ENCODE measurements around the gene PCCA. TPM values are rescaled to one million over a fixed set of nuclear protein-coding genes. Genes with fewer than 3 reads are reported as not detected.

PCCA gene
- total and polyA plus RNA-seq, 2 donors from 2014 or later, result 86.2 to 222 TPM

DNA sequence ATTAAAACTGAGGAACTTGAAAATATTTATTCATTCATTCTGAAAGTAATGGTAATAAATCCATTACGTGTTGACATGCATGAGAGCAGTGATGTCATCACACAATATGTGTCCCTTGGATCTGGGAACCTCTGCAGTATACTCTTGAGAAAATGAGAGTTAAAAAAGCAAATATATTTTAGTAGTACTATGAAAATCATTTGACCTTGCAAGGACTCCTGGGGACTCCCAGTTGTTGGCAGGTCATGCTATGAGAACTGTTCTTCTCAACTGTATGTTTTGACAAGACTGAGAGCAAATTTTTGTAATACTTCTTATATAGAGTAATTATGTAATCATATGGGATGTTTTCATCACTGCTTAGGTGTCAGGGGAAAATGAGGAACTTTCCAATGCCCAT, 249.4 kb downstream of the PCCA start:
- Histone ChIP-seq H3K27me3 (ENCODE audit: control insufficient read depth, insufficient read depth, low read length) (no peaks in the 10 kb centered on the region), H3K4me1 (ENCODE audit: control insufficient read depth in 2 of 3, insufficient read depth in 2 of 3, low read depth in 1 of 3, low read length in 3 of 3) (no peaks in the 10 kb centered on the region), H3K9me3 (ENCODE audit: control insufficient read depth in 2 of 3, insufficient read depth in 1 of 3, low read length in 3 of 3) (no peaks in the 10 kb centered on the region), H3K27ac (ENCODE audit: low read depth in 2 of 2, low read length in 2 of 2) (no peak overlapping the region), H3K36me3 (ENCODE audit: control insufficient read depth in 2 of 3, insufficient read depth in 3 of 3, low read length in 3 of 3) (peaks cover 0 to 9% (median 0%) of the 10 kb centered on the region in 3 donors), H3K4me3 (ENCODE audit: low read length in 3 of 3) (no peak overlapping the region), H3K9ac (ENCODE audit: low read length in 3 of 3) (no peak overlapping the region)
- no peak for DNase-seq
- no peak for FAIRE-seq
- intact Hi-C loops (cut with DNase I), result no loop called here
- TF ChIP-seq, protein P1, sequence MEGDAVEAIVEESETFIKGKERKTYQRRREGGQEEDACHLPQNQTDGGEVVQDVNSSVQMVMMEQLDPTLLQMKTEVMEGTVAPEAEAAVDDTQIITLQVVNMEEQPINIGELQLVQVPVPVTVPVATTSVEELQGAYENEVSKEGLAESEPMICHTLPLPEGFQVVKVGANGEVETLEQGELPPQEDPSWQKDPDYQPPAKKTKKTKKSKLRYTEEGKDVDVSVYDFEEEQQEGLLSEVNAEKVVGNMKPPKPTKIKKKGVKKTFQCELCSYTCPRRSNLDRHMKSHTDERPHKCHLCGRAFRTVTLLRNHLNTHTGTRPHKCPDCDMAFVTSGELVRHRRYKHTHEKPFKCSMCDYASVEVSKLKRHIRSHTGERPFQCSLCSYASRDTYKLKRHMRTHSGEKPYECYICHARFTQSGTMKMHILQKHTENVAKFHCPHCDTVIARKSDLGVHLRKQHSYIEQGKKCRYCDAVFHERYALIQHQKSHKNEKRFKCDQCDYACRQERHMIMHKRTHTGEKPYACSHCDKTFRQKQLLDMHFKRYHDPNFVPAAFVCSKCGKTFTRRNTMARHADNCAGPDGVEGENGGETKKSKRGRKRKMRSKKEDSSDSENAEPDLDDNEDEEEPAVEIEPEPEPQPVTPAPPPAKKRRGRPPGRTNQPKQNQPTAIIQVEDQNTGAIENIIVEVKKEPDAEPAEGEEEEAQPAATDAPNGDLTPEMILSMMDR (IDR thresholded peaks at IDR 0.05; ENCODE audit: borderline replicate concordance, extremely low read depth, insufficient read depth), result no peak

DNA sequence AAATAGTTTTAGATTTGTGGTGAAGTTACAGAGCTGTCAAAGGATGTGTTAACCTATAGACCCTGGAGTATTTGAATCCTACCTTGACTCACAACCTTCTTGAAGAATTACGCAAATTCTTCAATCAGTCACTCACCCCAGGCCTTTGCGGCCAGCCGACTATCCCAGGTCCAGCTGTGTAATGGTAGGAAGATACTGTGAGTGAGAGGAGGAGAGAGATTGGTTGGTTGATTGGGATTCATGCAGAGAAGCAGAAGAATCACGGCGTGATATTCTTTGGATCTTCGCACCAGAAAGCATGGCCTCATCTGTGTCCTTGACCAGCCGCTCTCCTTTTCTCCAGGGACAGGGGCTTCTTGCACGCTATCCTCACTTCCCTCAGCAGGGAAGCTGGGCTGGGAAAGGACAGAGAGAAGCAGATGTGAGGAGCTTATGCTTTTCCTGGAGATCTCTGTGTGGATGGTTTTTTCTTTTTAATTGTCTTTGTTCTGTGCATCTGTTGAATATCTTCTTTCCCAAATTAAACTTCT, 250.6 kb downstream of the PCCA start:
- Histone ChIP-seq H3K9me3 (ENCODE audit: control insufficient read depth in 2 of 3, insufficient read depth in 1 of 3, low read length in 3 of 3) (no peaks in the 10 kb centered on the region), H3K27me3 (ENCODE audit: control insufficient read depth, insufficient read depth, low read length) (no peaks in the 10 kb centered on the region), H3K36me3 (ENCODE audit: control insufficient read depth in 2 of 3, insufficient read depth in 3 of 3, low read length in 3 of 3) (peaks cover 0 to 9% (median 0%) of the 10 kb centered on the region in 3 donors), H3K4me3 (ENCODE audit: low read length in 3 of 3) (no peak overlapping the region), H3K27ac (ENCODE audit: low read depth in 2 of 2, low read length in 2 of 2) (no peak overlapping the region), H3K9ac (ENCODE audit: low read length in 3 of 3) (no peak overlapping the region), H3K4me1 (ENCODE audit: control insufficient read depth in 2 of 3, insufficient read depth in 2 of 3, low read depth in 1 of 3, low read length in 3 of 3) (no peaks in the 10 kb centered on the region)
- DNase-seq (no peak), FAIRE-seq (no peak)
- intact Hi-C loops (cut with DNase I), result no loop called here
- TF ChIP-seq, protein P1 (IDR thresholded peaks at IDR 0.05; ENCODE audit: borderline replicate concordance, extremely low read depth, insufficient read depth), result no peak

DNA sequence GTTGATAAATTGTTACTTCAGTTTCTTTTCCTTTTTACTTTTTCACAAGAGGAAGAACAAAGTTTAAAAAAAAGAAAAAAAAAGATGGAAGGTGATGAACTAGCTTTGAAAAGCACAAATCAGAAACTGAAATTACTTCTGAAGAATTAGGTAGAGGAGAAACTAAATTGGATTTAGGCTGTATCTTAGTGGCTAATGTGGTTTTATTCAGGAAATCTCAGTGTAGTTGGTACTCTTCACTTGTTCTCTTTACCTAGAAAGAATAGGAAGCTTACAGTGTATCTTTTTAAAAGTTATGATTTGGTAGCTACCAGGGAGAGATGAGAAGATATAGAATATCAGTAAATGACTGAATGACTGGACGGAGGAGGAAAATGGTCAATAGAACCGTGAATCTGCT, 252.0 kb downstream of the PCCA start:
- H3K36me3 ChIP-seq (ENCODE audit: control insufficient read depth in 2 of 3, insufficient read depth in 3 of 3, low read length in 3 of 3), result peaks cover 0 to 13% (median 0%) of the 10 kb centered on the region in 3 donors
- FAIRE-seq (no peak), DNase-seq (no peak)
- no peak overlapping the region for H3K9ac ChIP-seq (ENCODE audit: low read length in 3 of 3)
- H3K4me1 ChIP-seq (ENCODE audit: control insufficient read depth in 2 of 3, insufficient read depth in 2 of 3, low read depth in 1 of 3, low read length in 3 of 3), result no peaks in the 10 kb centered on the region
- no peak overlapping the region for H3K27ac ChIP-seq (ENCODE audit: low read depth in 2 of 2, low read length in 2 of 2)
- H3K27me3 ChIP-seq (ENCODE audit: control insufficient read depth, insufficient read depth, low read length), result no peaks in the 10 kb centered on the region
- peaks cover 0 to 2% (median 0%) of the 10 kb centered on the region in 3 donors for H3K9me3 ChIP-seq (ENCODE audit: control insufficient read depth in 2 of 3, insufficient read depth in 1 of 3, low read length in 3 of 3)
- intact Hi-C loops (cut with DNase I), result no loop called here
- no peak overlapping the region for H3K4me3 ChIP-seq (ENCODE audit: low read length in 3 of 3)
- TF ChIP-seq, protein P1 (IDR thresholded peaks at IDR 0.05; ENCODE audit: borderline replicate concordance, extremely low read depth, insufficient read depth), result no peak

DNA sequence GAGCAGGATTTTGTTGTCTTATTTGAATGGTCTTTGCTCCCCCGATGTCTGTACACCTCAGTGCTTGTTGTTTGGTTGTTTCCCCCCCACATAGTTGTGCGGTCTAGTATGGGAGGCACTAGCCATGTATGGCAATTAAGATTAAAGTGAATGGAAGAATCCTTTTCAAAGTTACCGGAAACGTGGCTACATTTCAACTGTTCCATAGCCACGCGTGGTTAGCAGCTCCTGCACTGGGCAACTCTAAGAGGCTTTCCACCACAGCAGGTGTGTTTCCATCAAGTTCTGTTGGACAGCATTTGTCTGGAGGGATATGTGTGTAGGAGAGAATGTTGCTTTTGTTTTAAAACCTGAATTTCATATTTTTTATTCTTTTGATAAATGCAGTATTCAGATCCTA, 252.4 kb downstream of the PCCA start:
- H3K27me3 ChIP-seq (ENCODE audit: control insufficient read depth, insufficient read depth, low read length), result no peaks in the 10 kb centered on the region
- FAIRE-seq (no peak), DNase-seq (no peak)
- TF ChIP-seq, protein P1 (IDR thresholded peaks at IDR 0.05; ENCODE audit: borderline replicate concordance, extremely low read depth, insufficient read depth), result no peak
- H3K9me3 ChIP-seq (ENCODE audit: control insufficient read depth in 2 of 3, insufficient read depth in 1 of 3, low read length in 3 of 3), result peaks cover 0 to 2% (median 0%) of the 10 kb centered on the region in 3 donors
- H3K4me3 ChIP-seq (ENCODE audit: low read length in 3 of 3), result no peak overlapping the region
- no peaks in the 10 kb centered on the region for H3K4me1 ChIP-seq (ENCODE audit: control insufficient read depth in 2 of 3, insufficient read depth in 2 of 3, low read depth in 1 of 3, low read length in 3 of 3)
- no peak overlapping the region for H3K27ac ChIP-seq (ENCODE audit: low read depth in 2 of 2, low read length in 2 of 2)
- H3K9ac ChIP-seq (ENCODE audit: low read length in 3 of 3), result no peak overlapping the region
- peaks cover 0 to 13% (median 0%) of the 10 kb centered on the region in 3 donors for H3K36me3 ChIP-seq (ENCODE audit: control insufficient read depth in 2 of 3, insufficient read depth in 3 of 3, low read length in 3 of 3)
- intact Hi-C loops (cut with DNase I), result no loop called here
